WTC11 (cell line): ENCODE results near the gene SLC38A3. TPM values are rescaled to one million over a fixed set of nuclear protein-coding genes. Genes with fewer than 3 reads are reported as not detected.
A peak's percentile ranks its signal among the peaks of the same experiment; 100 is the strongest.

Source experiments
- ARID4B ChIP-seq: sonication (generic); formaldehyde crosslinking; IDR thresholded peaks from 2 replicates; pipeline ENCODE4 v1.8.0; 2023; ENCODE audit warnings: missing genetic modification reagents, mild to moderate bottlenecking, borderline replicate concordance
- ATF2 ChIP-seq: sonication (generic); formaldehyde crosslinking; IDR thresholded peaks from 2 replicates; pipeline ENCODE4 v1.8.1; 2022; ENCODE audit warnings: low read depth, missing genetic modification reagents, borderline replicate concordance
- CBFB ChIP-seq: sonication (generic); formaldehyde crosslinking; IDR thresholded peaks from 2 replicates; pipeline ENCODE4 v1.8.1; 2022; ENCODE audit warnings: mild to moderate bottlenecking, low read depth, missing genetic modification reagents
- CREB1 ChIP-seq: sonication (generic); formaldehyde crosslinking; IDR thresholded peaks from 2 replicates; pipeline ENCODE4 v1.8.0; 2023; ENCODE audit warnings: mild to moderate bottlenecking, missing genetic modification reagents
- CREM ChIP-seq: sonication (generic); formaldehyde crosslinking; IDR thresholded peaks from 2 replicates; pipeline ENCODE4 v1.8.1; 2022; ENCODE audit warnings: mild to moderate bottlenecking, missing genetic modification reagents, moderate library complexity
- FOXK1 ChIP-seq: sonication (generic); formaldehyde crosslinking; IDR thresholded peaks from 2 replicates; pipeline ENCODE4 v1.8.0; 2022; ENCODE audit warnings: mild to moderate bottlenecking, moderate library complexity, missing genetic modification reagents
- GABPB1 ChIP-seq: sonication (generic); formaldehyde crosslinking; IDR thresholded peaks from 2 replicates; pipeline ENCODE4 v1.8.1; 2023; ENCODE audit warnings: mild to moderate bottlenecking, missing genetic modification reagents
- IRF2 ChIP-seq: sonication (generic); formaldehyde crosslinking; IDR thresholded peaks from 2 replicates; pipeline ENCODE4 v1.8.0; 2022; ENCODE audit warnings: low read depth, missing genetic modification reagents, borderline replicate concordance
- NFYB ChIP-seq: sonication (generic); formaldehyde crosslinking; conservative IDR thresholded peaks from 2 replicates; pipeline ENCODE4 v1.8.0; 2022; ENCODE audit warnings: low read depth, missing genetic modification reagents
- PRRX2 ChIP-seq: fragments of 250-450 bp; sonication (Bioruptor Pico); IDR thresholded peaks from 2 replicates; pipeline ENCODE4 v1.8.0; 2021; ENCODE audit warnings: mild to moderate bottlenecking
- SMAD3 ChIP-seq: sonication (generic); formaldehyde crosslinking; IDR thresholded peaks from 2 replicates; pipeline ENCODE4 v1.8.0; 2022; ENCODE audit warnings: missing genetic modification reagents, mild to moderate bottlenecking, borderline replicate concordance
- SMAD4 ChIP-seq: sonication (generic); formaldehyde crosslinking; IDR thresholded peaks from 2 replicates; pipeline ENCODE4 v1.8.0; 2022; ENCODE audit warnings: mild to moderate bottlenecking, missing genetic modification reagents
- SP1 ChIP-seq: sonication (generic); formaldehyde crosslinking; conservative IDR thresholded peaks from 2 replicates; pipeline ENCODE4 v1.8.1; 2022; ENCODE audit warnings: missing genetic modification reagents
- STAT6 ChIP-seq: sonication (generic); formaldehyde crosslinking; conservative IDR thresholded peaks from 2 replicates; pipeline ENCODE4 v1.8.1; 2023; ENCODE audit warnings: mild to moderate bottlenecking, low read depth, missing genetic modification reagents, moderate library complexity
- TEAD1 ChIP-seq: sonication (generic); formaldehyde crosslinking; IDR thresholded peaks from 2 replicates; pipeline ENCODE4 v1.8.0; 2022; ENCODE audit warnings: mild to moderate bottlenecking, missing genetic modification reagents
- USF1 ChIP-seq: sonication (generic); formaldehyde crosslinking; IDR thresholded peaks from 2 replicates; pipeline ENCODE4 v1.8.0; 2022; ENCODE audit warnings: mild to moderate bottlenecking, missing genetic modification reagents
- ZNF232 ChIP-seq: sonication (generic); formaldehyde crosslinking; IDR thresholded peaks from 2 replicates; pipeline ENCODE4 v1.8.0; 2022; ENCODE audit warnings: mild to moderate bottlenecking, missing genetic modification reagents
- ZNF263 ChIP-seq: sonication (generic); formaldehyde crosslinking; IDR thresholded peaks from 2 replicates; pipeline ENCODE4 v1.8.1; 2022; ENCODE audit warnings: low read depth, mild to moderate bottlenecking, moderate library complexity, missing genetic modification reagents
- total RNA-seq: library from RNA; stranded (reverse); gene quantifications from 3 replicates; pipeline ENCODE4 v1.2.3, GENCODE V29; 2021
- TF ChIP-seq, protein P1 (sequence below): sonication (generic); formaldehyde crosslinking; IDR thresholded peaks from 2 replicates; pipeline ENCODE4 v1.8.1; 2023; ENCODE audit warnings: mild to moderate bottlenecking, missing genetic modification reagents, moderate library complexity
- TF ChIP-seq, protein P2 (sequence below): sonication (generic); formaldehyde crosslinking; IDR thresholded peaks from 2 replicates; pipeline ENCODE4 v1.8.0; 2022; ENCODE audit warnings: mild to moderate bottlenecking, missing genetic modification reagents
- TF ChIP-seq, protein P3 (sequence below): sonication (generic); formaldehyde crosslinking; IDR thresholded peaks from 2 replicates; pipeline ENCODE4 v1.8.1; 2023; ENCODE audit warnings: mild to moderate bottlenecking, missing genetic modification reagents
- TF ChIP-seq, protein P4 (sequence below): sonication (generic); formaldehyde crosslinking; IDR thresholded peaks from 2 replicates; pipeline ENCODE4 v1.8.0; 2023; ENCODE audit warnings: missing genetic modification reagents

The SLC38A3 gene
- total RNA-seq, 1 experiment from 2014 or later: 0.90 TPM

DNA sequence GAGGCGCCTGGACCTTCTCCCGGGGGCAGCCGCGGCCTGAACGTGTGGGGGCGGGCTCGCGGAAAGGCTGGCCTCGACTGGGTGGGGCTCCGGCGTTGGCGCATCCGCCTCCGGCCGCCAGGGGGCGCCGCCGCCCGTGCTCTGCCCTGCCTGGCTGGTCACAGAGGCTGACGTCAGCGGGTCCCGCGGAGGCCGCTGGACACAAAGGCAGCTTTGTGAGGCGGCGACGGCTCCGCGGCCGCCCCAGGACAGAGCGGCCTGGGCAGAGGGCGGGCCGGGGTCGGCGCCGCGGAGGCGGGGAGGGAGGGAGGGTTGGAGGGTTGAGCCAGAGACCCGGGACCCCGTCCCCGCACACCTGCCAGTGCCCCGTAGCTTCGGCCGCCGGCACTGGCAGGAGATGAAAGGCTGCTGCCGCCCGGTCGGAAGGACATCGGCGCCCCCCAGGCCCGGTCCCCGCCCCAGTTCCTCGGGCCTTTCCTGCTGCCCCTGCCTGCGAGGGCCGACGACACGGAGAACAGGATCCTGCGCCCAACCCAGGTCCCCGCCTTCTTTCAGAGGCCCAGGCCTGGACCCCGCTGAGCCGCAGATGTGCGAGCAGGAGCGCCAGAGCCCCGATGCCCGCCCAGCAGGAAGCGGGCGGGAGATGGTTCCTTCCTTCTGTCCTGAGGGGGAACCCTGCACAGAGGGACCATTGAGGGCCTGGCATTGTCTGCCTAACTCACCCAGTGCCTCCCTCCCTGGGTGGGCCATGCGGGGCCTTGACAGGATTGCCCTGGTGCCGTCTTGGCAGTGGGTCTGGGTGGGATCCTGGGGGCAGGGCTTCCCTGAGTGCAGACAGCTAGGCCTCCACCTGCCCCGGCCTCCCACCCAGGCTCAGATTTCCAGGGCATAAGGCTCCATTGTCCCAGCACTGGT lies 55.2 kb downstream of the SLC38A3 start (continued):
- TF ChIP-seq ZNF263 (CRISPR knock-in tag): no peak
- no peak for TF ChIP-seq ZNF232 (CRISPR knock-in tag)
- no peak; the same call in 1 of the 2 replicates for TF ChIP-seq CBFB (CRISPR knock-in tag)
- no peak for TF ChIP-seq SMAD3 (CRISPR knock-in tag)
- TF ChIP-seq, protein P1, sequence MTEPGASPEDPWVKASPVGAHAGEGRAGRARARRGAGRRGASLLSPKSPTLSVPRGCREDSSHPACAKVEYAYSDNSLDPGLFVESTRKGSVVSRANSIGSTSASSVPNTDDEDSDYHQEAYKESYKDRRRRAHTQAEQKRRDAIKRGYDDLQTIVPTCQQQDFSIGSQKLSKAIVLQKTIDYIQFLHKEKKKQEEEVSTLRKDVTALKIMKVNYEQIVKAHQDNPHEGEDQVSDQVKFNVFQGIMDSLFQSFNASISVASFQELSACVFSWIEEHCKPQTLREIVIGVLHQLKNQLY (CRISPR knock-in tag): no peak
- TF ChIP-seq CREB1 (CRISPR knock-in tag): no peak
- 0 out of 2 replicates have a peak, but pooled peaks have one; percentile 58 for TF ChIP-seq STAT6 (CRISPR knock-in tag)
- TF ChIP-seq IRF2 (CRISPR knock-in tag): no peak
- TF ChIP-seq, protein P2, sequence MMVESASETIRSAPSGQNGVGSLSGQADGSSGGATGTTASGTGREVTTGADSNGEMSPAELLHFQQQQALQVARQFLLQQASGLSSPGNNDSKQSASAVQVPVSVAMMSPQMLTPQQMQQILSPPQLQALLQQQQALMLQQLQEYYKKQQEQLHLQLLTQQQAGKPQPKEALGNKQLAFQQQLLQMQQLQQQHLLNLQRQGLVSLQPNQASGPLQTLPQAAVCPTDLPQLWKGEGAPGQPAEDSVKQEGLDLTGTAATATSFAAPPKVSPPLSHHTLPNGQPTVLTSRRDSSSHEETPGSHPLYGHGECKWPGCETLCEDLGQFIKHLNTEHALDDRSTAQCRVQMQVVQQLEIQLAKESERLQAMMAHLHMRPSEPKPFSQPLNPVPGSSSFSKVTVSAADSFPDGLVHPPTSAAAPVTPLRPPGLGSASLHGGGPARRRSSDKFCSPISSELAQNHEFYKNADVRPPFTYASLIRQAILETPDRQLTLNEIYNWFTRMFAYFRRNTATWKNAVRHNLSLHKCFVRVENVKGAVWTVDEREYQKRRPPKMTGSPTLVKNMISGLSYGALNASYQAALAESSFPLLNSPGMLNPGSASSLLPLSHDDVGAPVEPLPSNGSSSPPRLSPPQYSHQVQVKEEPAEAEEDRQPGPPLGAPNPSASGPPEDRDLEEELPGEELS: no peak; the same call in 1 of the 2 replicates
- no peak for TF ChIP-seq USF1 (CRISPR knock-in tag)
- TF ChIP-seq, protein P3, sequence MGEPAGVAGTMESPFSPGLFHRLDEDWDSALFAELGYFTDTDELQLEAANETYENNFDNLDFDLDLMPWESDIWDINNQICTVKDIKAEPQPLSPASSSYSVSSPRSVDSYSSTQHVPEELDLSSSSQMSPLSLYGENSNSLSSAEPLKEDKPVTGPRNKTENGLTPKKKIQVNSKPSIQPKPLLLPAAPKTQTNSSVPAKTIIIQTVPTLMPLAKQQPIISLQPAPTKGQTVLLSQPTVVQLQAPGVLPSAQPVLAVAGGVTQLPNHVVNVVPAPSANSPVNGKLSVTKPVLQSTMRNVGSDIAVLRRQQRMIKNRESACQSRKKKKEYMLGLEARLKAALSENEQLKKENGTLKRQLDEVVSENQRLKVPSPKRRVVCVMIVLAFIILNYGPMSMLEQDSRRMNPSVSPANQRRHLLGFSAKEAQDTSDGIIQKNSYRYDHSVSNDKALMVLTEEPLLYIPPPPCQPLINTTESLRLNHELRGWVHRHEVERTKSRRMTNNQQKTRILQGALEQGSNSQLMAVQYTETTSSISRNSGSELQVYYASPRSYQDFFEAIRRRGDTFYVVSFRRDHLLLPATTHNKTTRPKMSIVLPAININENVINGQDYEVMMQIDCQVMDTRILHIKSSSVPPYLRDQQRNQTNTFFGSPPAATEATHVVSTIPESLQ (CRISPR knock-in tag): no peak
- no peak for TF ChIP-seq SMAD4 (CRISPR knock-in tag)
- TF ChIP-seq, protein P4, sequence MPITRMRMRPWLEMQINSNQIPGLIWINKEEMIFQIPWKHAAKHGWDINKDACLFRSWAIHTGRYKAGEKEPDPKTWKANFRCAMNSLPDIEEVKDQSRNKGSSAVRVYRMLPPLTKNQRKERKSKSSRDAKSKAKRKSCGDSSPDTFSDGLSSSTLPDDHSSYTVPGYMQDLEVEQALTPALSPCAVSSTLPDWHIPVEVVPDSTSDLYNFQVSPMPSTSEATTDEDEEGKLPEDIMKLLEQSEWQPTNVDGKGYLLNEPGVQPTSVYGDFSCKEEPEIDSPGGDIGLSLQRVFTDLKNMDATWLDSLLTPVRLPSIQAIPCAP (CRISPR knock-in tag): no peak
- no peak; the same call in 1 of the 2 replicates for TF ChIP-seq ARID4B (CRISPR knock-in tag)
- TF ChIP-seq GABPB1 (CRISPR knock-in tag): peak; percentile 81; the same call in 1 of the 2 replicates
- TF ChIP-seq CREM (CRISPR knock-in tag): peak; percentile 82; the same call in 1 of the 2 replicates
- TF ChIP-seq NFYB (CRISPR knock-in tag): no peak
- no peak for TF ChIP-seq PRRX2 (CRISPR knock-in tag)
- no peak for TF ChIP-seq TEAD1 (CRISPR knock-in tag)
- no peak; the same call in 1 of the 2 replicates for TF ChIP-seq FOXK1
- TF ChIP-seq SP1 (CRISPR knock-in tag): peak; percentile 84; the same call in 1 of the 2 replicates
- 0 out of 2 replicates have a peak, but pooled peaks have one; percentile 23 for TF ChIP-seq ATF2
